Medulla oblongata (tissue), 1 donor: ENCODE measurements around the gene GSC2.

Experiments
- DNase-seq: peaks from one replicate; pipeline ENCODE4 v3.0.0-alpha.2; 2015; ENCODE audit errors: extremely low spot score

Gene GSC2, protein sequence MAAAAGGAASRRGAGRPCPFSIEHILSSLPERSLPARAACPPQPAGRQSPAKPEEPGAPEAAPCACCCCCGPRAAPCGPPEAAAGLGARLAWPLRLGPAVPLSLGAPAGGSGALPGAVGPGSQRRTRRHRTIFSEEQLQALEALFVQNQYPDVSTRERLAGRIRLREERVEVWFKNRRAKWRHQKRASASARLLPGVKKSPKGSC

DNA sequence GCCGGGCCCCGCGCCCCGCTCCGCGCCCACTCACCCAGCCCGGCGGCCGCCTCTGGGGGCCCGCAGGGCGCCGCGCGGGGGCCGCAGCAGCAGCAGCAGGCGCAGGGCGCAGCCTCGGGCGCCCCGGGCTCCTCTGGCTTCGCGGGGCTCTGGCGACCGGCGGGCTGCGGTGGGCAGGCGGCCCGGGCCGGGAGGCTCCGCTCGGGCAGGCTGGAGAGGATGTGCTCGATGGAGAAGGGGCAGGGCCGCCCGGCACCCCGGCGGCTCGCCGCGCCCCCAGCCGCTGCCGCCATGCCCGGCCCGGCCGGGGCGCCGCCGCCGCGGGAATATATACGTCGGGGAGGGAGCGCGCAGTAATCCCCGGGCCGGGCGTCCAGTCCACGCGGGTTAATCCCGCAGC lies at the start of gene GSC2:
GSC2 (minus strand) TSS at position 302 of the 400 bp plus-strand sequence; CDS start at position 293, 9 bp downstream.
- DNase-seq = no peak

DNA sequence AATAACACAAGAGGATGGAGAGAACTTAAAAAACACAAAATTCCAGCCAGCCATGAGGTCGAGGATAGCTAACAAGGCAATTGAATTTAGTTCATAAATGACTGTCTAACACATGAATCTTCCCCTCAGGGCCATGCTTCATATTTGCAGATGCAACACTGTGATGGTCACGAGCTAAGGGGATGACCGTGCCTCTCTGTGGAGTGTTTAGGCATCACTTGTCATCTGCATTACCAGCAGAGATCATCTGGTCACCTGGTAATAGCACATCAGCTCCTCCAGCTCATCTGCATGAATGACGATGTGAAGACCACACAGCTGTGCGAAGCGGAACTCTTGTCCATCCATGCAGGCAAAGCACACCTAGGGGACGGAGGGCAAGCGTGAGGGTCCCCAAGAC lies 49.4 kb upstream of the GSC2 start:
- no peak for DNase-seq

DNA sequence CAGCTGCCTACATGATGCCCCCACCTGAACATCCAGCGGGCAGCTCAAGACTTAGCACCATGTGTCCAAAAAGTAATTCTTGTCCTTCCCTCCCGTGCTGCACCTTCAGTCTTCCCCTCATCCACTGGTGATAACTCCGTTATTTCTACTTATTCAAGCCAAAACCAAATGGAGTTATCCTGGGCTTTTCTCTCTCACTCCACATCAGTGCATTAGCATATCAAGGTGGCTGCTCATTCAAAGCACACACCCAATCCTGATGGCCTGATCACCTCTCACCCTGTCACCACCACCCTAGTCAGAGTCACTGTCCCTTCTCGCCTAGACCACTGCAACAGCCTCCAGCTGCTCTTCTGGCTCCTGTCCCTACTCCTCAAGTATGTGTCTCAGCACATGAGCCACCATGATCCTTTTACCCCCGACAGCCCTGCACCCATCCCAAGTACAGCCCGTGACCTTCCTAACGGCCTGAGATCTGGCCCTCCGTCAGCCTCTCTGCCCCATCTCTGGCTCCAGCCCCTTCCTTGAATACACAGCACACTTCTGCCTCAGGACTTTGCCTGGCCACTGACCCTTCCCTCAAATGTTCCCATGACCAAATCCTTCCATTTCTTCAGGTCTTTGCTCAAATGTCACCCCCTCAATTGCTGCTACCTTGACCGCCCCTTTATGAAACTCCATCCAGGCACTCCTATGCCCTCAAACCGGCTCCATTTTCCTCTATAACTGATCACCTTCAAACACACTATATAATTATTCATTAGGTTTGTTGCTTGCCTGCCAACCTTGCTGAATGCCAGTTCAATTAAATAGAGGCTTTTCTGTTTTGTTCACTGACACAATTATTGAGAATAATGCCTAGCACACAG lies 48.1 kb upstream of the GSC2 start:
- DNase-seq = no peak

DNA sequence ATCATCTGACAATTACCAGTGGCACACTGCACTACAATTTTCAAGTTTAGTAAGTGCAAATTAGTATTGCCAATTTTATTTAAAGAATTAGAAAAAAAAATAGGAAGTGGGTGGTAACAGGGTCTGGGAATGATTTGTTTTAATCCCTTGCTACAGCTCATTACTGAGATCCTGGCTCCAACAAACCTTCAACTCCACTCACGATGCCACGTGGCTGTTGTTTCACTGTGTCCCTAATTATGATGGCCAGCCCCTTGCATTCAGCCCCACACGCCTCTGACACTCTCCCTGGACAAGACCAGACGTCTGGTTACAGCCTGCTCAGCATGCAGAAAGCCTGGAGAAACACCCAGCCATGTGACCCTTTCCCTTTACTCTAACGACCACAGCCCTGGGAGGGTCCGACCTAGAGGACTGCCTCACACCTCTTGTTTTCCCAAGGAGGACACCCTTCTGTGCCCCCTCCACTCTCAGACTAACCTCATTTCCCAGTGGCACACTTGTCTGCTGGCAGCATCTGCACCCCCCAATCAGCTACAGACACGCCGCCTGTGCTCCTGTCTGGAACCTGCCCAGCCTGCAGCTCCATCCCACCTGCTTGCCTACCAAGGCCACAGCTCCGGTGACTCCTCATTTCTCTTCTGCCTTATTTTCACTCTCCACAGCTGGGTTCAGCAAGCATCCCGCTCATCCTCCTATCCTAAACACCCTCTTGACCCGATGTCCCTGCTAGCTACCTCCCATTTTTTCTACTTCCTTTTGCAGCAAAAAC lies 46.9 kb upstream of the GSC2 start:
- DNase-seq = no peak

DNA sequence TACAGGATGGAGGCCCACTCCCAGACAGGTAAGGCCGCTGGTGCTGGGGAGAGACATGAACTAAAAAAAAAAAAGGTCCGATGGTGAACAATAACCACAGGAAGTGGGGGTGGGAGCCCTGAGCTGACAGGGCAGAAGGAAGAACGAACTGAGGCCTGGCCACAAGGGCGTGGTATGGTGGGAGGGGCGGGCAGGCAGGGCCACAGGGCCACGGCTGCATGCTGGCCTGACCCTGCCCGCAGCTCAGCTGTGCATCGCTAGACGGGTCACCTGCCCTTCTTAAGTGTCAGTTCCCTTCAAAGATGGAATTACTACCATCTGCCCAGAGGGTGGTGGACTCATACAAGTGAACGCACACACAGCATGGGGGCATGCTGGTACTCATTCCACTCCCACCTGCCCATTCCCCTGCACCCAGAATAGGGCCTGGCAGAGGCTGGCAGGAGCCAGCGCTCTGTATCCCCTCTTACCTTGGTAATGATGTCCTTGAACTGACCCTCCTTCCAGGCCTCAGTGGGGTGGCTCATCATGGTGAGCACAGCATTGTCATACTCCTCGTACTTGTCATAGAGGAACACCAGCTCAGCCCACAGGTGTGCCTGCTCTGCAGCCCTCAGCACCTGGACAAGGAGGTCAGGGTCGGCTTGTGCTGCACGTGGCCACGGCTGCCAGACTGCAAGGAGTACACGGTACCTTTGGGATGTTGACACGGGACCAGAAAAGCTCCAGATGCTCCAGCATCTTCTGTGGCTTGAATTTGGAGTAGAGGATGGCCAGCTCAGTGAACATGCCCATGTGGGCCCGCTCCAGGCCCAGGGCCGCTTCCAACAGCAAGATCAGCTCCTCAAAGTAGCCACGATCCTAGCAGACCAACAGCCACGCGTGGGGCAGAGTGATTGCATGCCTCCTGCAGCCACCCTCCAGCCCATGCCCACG lies 46.0 kb upstream of the GSC2 start:
- no peak for DNase-seq

DNA sequence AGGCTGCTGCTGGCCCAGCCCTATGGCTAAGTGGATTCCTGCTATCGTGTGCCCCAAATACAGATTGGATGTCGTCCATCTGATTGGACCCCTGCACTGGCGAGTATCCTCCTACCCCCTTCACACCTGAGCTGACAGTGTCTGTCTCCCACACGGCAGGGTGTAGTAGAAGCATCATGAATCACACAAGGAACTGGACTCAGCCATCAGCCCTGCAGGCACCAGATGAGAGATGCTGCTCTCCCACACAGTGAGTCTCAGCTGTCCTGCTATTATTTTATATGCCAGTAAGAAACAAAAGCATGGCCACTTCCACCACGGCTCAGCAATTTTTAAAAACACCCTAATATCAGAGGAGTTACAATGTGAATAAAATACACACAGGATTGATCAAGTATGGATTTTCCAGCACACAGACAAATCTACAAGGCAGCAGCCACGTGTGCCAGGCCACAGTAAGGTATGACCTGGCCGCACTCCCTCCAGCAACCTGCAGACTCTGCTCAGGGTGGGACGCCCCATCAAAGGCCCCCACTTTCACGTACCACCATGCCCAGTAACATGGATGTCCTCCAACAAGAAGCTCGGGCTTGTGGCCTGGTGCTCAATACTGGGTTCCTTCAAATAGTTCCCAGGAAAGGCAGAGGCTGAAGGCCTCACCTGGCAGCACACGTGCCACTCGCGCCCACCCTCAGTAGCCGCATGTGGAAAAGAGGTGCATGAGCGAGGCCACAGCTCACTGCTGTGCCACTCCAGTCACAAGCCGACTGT lies 44.9 kb upstream of the GSC2 start:
- DNase-seq = no peak

DNA sequence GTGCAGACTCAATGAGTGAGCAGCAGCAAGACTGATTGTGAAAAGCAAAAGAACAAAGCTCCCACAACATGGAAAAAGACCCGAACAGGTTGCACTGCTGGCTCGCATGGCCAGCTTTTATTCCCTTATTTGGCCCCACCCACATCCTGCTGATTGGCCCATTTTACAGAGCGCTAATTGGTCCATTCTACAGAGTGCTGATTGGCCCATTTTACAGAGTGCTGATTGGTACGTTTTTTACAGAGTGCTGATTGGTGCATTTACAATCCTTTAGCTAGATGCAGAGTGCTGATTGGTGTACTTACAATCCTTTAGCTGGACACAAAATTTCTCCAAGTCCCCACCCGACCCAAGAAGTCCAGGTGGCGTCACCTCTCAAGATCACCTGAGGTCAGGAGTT lies 43.8 kb upstream of the GSC2 start:
- no peak for DNase-seq

DNA sequence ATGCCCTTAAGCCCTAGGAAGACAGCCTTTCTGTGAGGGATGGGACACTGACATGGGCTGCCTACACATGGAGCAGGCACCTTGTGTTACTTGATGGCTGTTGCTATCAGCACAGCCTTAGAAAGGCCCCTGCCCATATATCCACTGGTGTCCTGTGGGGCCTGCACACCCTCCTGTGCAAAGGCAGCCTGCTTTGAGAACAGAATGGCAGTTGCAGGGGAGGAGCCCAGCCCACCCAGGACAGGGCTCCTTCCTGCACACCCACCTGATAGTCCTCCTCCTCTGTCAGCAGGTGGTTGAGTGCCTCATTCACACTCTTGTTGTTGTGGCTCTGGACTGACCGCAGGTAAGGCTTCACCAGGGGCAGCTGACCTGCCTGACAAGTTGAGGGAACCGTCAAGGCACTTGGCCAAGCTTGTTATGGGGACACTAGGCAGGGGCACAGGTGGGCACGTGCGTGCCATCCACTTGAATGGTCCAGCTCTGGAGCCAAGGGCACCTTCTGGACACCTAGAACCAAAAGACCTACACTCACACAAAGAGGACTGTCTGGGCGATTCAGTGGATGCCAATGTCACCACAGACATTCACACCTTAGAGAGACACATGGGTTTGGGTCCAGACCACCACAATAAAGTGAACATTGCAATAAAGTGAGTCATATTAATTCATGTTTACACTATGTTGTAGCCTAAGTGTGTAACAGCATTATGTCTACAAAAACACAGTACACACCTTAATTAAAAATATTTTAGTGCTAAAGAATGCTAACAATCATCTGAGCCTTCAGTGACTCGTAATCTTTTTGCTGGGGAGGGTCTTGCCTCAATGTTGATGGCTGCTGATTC lies 37.8 kb upstream of the GSC2 start:
- no peak for DNase-seq

DNA sequence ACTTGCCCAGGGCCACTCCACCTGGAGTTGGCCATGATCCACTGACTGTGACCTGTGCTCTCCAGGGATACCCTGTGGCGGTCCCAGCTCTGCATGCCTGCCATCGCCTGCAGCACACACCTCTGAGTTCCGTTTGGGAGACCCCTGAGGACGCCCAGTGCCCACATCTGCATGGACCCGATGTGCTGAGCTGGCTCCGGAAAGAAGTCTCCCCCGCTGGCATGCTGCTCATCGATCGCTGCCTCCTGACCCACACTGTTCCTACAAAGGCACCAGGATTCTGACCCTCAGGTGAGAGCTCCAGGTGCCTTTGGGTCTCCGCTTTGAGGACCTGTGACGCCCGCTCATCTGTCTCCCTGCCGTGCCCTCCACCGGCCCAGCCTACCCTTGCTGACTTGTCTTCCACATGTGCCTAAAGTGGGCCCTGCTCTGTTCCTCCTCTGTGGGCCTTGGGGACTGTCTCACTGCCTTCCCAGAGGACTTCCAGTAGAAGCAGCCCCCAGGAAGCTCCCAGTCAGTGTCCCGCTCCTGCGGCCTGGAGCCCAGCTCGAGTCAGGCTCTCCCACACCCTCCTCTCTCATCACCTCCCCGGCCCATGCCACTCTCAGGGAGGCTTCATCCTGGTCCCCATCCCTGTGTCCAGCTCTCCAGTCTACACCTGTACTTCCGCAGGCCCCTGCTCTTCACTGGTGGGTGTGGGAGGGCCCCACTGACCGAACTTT lies 34.3 kb upstream of the GSC2 start:
- no peak for DNase-seq

DNA sequence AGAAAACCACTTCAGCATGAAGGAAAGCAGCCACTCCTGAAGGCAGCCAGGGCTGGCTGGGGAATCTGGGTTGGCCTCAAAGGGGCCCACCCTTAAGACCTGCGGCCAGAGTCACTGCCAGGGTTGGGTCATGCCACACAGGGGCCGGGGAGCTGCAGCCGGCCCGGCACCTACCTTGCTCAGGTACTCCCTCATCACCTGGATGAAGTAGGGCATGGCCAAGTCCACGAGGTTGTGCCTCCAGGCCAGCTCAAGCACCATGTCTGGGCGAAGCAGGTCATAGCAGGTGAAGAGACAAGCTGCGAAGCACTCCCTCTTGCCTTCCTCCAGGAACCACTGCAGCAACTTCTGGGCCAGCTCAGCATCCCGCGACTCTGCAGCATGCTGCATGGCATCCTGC lies 33.1 kb upstream of the GSC2 start:
- no peak for DNase-seq

DNA sequence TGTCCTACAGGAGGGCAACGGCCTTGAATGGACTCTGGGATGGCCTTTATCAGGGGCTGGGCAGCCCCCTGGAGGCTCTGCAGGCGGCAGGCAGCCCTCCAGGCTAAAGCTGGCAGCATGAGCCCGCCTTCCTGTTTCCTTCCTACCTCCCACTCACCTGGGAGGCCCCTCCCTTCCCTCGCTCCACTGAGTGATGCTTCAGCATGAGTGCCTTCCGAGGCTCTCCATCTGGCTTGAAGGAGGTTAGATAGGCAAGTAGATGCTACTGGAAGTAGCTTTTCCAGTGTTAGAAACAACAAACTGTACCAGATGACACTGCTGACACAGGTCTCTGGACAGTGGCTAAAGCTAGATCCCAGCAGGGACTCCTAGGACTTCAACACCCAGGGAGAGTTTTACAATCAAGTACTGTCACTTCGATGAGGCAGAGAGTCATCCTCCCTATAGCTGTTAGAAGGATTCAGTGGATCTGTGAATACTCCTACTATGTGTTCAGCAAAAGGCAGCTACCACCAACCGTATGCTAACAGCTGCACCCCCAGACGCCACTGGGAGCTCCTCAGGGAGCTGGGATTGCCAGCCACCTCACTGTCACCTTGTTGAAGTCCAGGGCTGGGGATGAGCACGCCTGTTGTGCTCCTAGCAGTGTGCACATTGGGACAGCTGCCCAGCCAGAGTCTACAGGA lies 32.5 kb upstream of the GSC2 start:
- DNase-seq = no peak

DNA sequence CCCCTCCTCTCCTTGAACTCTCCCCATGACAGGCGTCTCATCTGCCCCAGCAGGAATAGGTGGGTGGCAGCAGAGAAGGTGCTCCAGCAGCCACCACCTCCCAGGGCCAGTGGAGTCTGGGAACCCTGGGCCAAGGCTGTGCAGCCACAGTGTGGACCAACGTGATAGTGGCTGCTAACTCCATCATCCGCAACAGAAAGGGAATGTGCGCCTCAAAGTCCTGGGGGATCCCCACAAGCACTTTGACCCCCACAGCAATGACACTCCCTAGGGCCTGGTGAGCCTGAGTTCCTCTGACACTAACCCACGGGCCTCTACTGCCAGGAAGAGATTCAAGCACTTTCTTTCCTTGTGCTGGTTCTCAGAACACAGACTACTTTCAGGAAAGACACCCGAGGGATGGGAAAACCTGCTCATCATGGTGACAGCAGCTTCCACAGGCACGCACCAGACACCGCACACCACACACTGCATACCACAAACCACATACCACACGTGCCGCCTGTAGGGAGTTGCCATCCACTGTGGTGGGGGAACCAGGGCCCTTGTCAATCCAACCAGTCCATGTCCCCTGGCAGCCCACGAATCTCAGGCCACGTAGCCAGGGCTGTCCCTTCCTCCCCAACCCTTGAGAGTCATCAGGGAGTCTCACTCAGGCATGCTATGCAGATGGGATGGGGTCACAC lies 31.8 kb upstream of the GSC2 start:
- no peak for DNase-seq

DNA sequence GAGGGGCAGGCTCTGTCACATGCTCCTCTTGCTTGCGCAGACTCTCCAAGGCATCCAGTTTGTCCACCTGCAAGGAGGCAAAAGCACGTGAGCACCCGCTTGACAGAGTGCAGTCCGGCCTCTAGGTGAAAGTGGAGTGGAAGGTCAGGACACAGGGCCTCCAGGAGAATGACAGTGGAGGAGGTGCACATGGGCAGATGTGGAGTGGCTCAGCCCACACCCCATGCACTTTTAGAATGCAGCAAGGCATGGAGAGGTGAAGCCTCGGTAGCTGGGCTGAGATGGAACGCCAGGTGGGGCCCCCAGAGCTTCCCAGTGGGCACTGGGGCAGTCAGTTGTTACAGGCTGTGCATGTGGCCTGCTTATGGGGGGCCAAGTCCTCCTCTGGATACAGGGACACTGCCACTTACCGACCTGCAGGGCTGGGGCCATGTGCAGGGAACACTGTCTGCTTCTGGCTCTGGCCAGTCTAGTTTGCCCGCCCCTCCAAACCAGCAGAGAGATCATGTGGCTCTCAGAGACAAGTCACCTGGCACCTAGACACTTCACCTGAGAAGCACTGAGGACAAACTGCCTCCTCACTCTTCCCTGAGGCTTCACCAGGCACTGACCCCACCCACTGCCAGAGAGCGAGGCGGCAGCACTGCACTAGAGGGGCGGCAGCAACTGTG lies 30.8 kb upstream of the GSC2 start:
- no peak for DNase-seq

DNA sequence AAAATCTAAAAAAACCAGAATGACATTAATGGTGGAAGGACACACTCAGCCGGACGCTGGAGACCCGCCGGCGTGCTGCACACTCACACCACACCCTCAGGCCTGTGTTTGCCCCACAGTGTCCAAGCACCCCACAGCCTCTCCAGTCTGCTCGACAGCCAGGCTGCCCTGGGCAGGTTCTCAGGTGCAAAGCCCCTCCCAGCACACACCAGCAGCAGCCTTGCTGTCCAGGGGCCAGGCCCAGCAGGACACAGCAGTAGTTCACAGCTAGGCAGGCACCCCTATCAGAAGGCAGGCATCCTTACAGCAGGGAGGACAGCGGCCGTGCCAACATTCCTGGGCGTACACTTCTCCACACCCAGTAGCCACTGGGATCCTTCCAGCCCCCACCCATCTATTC lies 30.1 kb upstream of the GSC2 start:
- DNase-seq = no peak

DNA sequence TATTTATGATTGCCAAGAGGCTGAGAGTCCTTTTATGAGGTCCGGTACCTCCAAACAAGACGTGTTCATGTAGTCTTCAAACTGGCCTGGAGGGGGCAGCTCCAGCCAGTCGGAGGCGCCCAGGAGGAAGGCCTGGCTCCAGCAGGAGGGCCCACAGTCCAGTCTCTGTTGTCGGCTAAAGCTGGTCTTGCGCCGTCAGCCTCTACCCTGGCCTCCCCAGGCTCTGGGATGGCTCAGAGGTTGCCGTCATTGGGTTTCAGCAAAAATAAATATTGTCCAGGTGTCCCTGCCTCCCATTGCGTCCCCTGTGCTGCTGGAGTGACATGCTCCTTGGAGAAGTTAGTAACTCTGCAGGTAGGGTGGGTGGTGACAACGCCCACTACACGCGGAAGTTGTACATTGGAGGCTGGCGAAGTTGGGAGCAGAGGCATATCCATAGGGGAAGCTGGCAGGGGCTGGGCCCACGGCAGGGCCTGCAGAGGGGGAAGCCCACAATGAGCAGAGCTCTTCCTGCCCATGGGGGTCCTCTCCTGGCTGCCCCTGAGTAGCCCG lies 29.5 kb upstream of the GSC2 start:
- peak; percentile 89 for DNase-seq

DNA sequence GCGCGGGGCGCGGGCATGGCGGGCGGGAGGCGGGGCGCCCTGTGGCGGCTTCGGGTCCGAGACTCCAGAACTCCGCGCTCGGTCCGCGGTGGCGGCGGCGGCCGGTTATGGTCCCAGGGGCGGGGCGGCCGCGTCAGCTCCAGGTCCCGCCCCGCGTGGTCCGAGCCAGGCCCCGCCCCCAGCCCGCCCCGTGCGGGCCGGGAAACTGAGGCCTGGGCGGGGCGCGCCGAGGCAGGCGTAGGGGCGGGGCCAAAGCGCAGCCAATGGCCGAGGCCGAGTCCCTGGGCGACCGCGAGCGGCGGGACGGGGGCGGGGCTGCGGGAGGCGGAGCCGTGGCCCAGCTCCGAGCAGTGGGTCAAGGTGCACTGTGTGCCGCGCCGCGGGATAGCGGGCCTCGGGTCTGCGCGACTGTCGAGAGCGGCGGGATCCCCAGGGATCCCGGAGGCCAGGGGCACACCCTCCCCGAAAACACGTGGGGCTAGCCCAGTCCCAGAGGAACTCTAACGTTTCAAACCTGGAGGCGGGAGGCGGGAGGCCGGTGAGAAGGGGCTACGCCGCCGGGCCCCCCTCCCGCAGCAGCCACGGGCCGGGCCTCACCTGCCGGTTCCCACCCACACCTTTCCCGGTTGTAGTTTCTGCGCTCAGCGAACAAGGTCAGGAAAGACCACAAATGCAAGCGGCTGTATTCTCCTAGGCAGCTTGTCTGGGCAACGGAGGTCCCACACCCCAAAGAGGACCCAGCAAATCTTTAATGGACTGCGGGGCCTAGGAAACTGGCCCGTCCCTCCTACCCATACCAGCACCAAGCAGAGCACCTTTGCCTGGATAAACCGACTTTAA lies 28.8 kb upstream of the GSC2 start, which contains the start of gene SLC25A1:
SLC25A1 (minus strand) TSS at position 80 of the 840 bp plus-strand sequence; CDS start at position 17, 63 bp downstream.
- DNase-seq = peak; percentile 94
